Jurkat, Clone E6-1 (cell line): ENCODE results near the gene SCARB1.

ENCODE experiments used
- DNase-seq: peaks from one replicate; pipeline ENCODE4 v3.0.0-alpha.2; 2011; ENCODE audit warnings: low read depth, low spot score
- H3K4me3 ChIP-seq: 2 replicates; pipeline ENCODE4 v1.5.1; 2011; ENCODE audit warnings: mild to moderate bottlenecking, low read length, control low read depth, moderate library complexity

Gene SCARB1

GRCh38 chr12:124767066-124767821, 96.4 kb downstream of the SCARB1 start:
- peak; percentile 69 for DNase-seq
- no peak overlapping the region for H3K4me3 ChIP-seq

GRCh38 chr12:124766727-124767065, 97.0 kb downstream of the SCARB1 start:
- no peak for DNase-seq
- no peak overlapping the region for H3K4me3 ChIP-seq

GRCh38 chr12:124765581-124766489, 97.8 kb downstream of the SCARB1 start:
- no peak overlapping the region for H3K4me3 ChIP-seq
- no peak for DNase-seq

GRCh38 chr12:124764870-124765580, 98.6 kb downstream of the SCARB1 start:
- no peak for DNase-seq
- H3K4me3 ChIP-seq, result no peak overlapping the region

GRCh38 chr12:124764451-124764850, 99.2 kb downstream of the SCARB1 start:
- no peak overlapping the region for H3K4me3 ChIP-seq
- DNase-seq, result peak; percentile 62

GRCh38 chr12:124763594-124763979, 100.1 kb downstream of the SCARB1 start:
- H3K4me3 ChIP-seq, result no peak overlapping the region
- no peak for DNase-seq

- H3K4me3 ChIP-seq, result no peak overlapping the region
- no peak for DNase-seq
Observed at GRCh38 chr12:124762791-124763593, 100.7 kb downstream of the SCARB1 start.

- DNase-seq, result no peak
- H3K4me3 ChIP-seq, result no peak overlapping the region
Observed at GRCh38 chr12:124762384-124762783, 101.3 kb downstream of the SCARB1 start.

- no peak overlapping the region for H3K4me3 ChIP-seq
- DNase-seq, result no peak
Observed at GRCh38 chr12:124761871-124762270, 101.8 kb downstream of the SCARB1 start.

- H3K4me3 ChIP-seq, result no peak overlapping the region
- no peak for DNase-seq
Observed at GRCh38 chr12:124761056-124761455, 102.6 kb downstream of the SCARB1 start.

GRCh38 chr12:124760560-124760959, 103.1 kb downstream of the SCARB1 start:
- H3K4me3 ChIP-seq, result no peak overlapping the region
- no peak for DNase-seq

GRCh38 chr12:124759841-124760503, 103.7 kb downstream of the SCARB1 start:
- H3K4me3 ChIP-seq, result no peak overlapping the region
- DNase-seq, result no peak

GRCh38 chr12:124758266-124759220, 105.1 kb downstream of the SCARB1 start:
- H3K4me3 ChIP-seq, result no peak overlapping the region
- DNase-seq, result no peak

GRCh38 chr12:124757329-124757728, 106.3 kb downstream of the SCARB1 start:
- no peak overlapping the region for H3K4me3 ChIP-seq
- DNase-seq, result no peak

GRCh38 chr12:124756760-124757159, 106.9 kb downstream of the SCARB1 start:
- no peak for DNase-seq
- no peak overlapping the region for H3K4me3 ChIP-seq

- DNase-seq, result no peak
- no peak overlapping the region for H3K4me3 ChIP-seq
Observed at GRCh38 chr12:124756166-124756565, 107.5 kb downstream of the SCARB1 start.

GRCh38 chr12:124755801-124756148, 107.9 kb downstream of the SCARB1 start:
- H3K4me3 ChIP-seq, result no peak overlapping the region
- DNase-seq, result no peak
